Amniotic epithelial cell (primary cell): ENCODE results near the gene HK2.

Experiments
- DNase-seq: peaks from one replicate; pipeline ENCODE4 v3.0.0-alpha.2; 2010; ENCODE audit warnings: low read depth

The HK2 gene

GRCh38 chr2:74877376-74877775, 43.4 kb downstream of the HK2 start:
- DNase-seq, result no peak

GRCh38 chr2:74877781-74878433, 44.0 kb downstream of the HK2 start:
- DNase-seq, result no peak

DNA sequence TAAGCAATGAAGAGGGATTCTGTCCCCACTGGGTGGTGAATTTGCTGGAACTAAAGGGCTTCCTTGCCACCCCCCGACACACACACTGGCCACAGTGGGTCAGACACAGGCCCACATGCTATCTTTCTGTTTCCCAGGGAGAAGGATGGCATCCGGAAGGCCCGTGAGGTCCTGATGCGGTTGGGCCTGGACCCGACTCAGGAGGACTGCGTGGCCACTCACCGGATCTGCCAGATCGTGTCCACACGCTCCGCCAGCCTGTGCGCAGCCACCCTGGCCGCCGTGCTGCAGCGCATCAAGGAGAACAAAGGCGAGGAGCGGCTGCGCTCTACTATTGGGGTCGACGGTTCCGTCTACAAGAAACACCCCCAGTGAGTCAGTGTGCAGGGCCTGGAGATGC, 44.6 kb downstream of the HK2 start:
- DNase-seq, result no peak

GRCh38 chr2:74880054-74880728, 46.3 kb downstream of the HK2 start:
- DNase-seq, result no peak

- no peak for DNase-seq
Observed at GRCh38 chr2:74881176-74881575, 47.2 kb downstream of the HK2 start.

DNA sequence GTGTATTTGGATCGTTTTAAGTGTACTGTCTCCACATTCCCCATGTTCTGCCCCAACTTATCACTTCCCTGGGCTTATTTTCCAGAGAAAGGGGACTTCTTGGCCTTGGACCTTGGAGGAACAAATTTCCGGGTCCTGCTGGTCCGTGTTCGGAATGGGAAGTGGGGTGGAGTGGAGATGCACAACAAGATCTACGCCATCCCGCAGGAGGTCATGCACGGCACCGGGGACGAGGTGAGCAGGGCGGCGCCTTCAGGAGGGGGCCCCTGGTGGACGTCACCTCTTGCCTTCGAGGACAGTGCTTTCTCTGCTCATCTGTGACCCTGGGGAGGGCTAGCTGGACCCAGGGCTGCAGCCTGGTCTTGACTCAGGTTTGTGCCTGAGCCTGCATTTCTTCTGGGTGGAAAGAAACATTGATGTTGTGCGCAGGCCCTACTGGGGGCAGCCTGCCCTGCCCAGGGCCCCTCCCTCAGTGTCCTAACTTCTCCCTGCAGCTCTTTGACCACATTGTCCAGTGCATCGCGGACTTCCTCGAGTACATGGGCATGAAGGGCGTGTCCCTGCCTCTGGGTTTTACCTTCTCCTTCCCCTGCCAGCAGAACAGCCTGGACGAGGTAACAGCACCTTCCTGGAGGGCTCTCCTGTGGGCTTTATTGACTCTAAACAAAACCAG, 47.8 kb downstream of the HK2 start:
- no peak for DNase-seq

DNA sequence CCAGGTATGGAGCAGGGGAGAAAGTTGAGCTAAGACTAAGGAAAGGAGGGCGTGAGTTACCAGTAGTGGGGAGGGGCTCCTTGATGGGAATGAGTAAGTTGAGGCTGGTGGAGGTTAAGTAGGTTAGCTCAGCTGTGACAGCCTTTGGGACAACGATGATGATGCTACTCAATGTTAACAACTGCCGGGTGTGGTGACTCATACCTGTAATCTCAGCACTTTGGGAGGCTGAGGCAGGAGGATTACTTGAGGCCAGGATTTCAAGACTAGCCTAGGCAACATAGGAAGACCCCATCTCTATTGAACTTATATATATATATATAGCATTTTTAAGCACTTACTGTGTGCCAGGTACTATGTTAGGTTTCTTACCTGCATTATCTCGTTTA, 48.4 kb downstream of the HK2 start:
- no peak for DNase-seq

- no peak for DNase-seq
Observed at GRCh38 chr2:74883011-74883410, 49.1 kb downstream of the HK2 start.

- DNase-seq, result no peak
Observed at GRCh38 chr2:74884118-74884762, 50.3 kb downstream of the HK2 start.

DNA sequence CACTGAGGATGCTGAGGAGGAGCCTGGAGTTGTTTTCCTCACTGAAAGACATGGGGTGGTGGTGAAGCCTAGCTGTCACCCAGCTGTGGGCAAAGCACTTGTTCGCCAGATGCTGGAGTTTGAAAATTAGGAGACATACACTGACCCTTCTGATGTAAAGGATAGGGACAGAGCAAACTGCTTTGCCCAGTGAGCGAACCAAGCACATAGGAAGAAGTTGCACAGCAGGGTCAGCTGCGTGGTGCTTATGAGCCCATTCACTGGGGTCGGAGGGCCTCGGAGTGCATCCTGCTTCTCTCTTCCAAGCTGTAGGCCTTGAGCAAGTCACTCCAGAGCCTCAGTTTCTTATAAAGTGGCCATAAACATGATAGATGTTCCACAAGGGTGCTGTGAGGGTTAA, 50.9 kb downstream of the HK2 start:
- DNase-seq, result no peak

DNA sequence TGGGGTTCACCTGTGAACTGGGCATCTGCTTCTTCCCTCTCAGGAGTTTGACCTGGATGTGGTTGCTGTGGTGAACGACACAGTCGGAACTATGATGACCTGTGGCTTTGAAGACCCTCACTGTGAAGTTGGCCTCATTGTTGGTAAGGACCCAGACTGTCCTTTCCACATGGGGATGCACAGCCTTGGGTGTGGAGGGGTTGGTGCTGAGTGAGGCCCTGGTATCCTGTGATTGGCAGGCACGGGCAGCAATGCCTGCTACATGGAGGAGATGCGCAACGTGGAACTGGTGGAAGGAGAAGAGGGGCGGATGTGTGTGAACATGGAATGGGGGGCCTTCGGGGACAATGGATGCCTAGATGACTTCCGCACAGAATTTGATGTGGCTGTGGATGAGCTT, 52.3 kb downstream of the HK2 start:
- DNase-seq, result no peak

- DNase-seq, result no peak
Observed at GRCh38 chr2:74886811-74887210, 52.9 kb downstream of the HK2 start.

GRCh38 chr2:74887445-74887951, 53.6 kb downstream of the HK2 start:
- DNase-seq, result peak; percentile 84

- DNase-seq, result peak; percentile 56
Observed at GRCh38 chr2:74887960-74888700, 54.2 kb downstream of the HK2 start.

GRCh38 chr2:74889159-74889558, 55.2 kb downstream of the HK2 start:
- DNase-seq, result no peak

GRCh38 chr2:74890711-74891110, 56.8 kb downstream of the HK2 start:
- no peak for DNase-seq

- no peak for DNase-seq
Observed at GRCh38 chr2:74891136-74891764, 57.3 kb downstream of the HK2 start.

DNA sequence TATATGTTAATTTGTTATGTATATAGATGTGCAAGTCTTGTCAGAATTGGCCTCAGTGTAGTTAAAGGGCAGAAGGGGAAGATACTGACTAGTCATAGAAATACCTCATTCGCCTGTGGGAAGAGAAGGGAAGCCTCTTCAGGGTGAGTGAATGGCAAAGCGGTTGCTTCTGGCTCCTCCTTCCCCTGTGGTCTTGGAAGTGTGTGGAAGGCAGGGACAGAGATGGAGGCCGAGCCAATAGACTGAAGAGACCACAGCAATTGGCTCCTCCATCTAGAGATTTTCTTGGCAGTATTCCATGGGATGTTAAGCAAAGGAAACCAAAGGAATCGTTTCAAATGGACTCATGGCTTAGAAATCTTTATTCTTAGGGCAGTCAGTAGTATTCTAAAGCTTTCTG, 57.9 kb downstream of the HK2 start:
- DNase-seq, result peak; percentile 68

GRCh38 chr2:74892609-74893008, 58.7 kb downstream of the HK2 start:
- DNase-seq, result no peak

DNA sequence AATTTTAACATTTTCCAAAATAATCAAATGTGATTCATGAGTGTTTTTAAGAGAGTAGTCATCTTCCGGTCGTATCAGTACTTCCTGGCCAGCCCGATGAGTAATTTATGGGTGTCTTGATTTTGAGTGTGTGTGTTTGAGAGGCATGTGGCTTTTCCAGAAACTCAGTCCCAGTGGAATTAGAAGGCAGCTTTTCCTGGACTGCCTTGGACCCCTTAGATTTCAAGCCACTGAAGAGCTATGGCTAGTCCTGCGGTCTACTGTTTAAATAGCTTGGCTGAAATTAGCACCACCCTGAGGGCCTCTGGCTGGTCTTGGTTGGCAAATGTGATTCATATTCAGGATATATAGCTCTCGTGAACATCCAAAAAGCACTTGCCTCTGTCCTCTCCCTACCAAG, 59.4 kb downstream of the HK2 start:
- DNase-seq, result peak; percentile 69

DNA sequence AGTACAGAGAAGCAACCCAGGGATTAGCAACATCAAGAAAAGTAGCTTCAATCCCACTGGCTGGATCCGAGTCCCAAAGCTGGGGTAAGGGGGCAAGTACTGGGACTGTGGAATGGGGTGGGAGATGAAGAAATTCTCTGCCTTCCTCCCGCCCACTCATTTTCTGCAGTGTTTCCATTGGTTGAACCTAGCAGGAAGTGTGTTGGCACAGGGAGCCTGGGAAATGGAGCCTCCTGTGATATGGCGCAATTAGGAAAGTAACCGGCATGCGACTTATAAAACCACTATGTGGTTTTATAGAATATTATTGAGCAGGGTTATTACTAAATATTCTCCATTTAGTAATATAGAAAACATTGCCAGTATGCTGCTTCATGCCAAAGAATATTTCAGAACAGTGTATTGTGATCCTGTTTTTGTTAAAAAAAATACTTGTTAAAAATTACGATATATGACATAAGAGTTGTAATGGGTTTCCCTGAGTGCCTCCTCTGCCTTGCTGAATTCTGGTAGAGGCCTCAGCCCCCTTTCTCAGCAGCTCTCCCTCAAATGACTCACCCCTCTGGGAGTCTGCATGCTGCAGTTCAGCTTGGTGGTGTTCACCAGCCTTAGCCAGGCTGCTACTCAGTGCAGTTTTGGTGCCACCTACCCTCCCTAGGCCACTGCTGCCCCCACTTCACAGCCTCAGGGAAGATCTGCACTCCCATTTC, 60.5 kb downstream of the HK2 start:
- DNase-seq, result peak; percentile 75
